LNCAP (cell line): ENCODE measurements around the gene RANBP3.

Experiments
- CTCF ChIP-seq: fragments of 450-650 bp; IDR thresholded peaks from 2 replicates; pipeline ENCODE4 v1.5.1; 2017; ENCODE audit warnings: mild to moderate bottlenecking

RANBP3 gene

DNA sequence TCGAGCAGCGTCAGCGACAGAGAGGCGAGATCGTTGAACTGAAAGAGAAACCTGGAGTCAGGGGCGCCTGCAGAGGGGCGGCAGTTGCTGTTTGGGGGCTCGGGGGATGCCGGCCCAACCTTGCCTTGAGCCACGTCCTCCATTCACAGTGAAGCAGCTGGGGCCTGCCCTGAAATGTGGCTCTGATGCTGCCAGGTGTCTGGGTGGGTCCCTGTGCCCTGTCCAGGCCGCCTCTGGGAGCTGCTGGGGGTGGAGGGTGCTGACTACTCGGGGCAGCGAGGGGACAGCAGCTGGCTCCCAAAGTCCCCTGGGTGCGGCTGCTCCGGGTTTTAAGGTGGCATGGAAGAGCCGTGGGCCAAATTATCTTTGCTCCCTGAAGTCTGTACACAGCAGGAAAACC is 17.7 kb upstream of the RANBP3 start:
- no peak for TF ChIP-seq CTCF

GRCh38 chr19:5994405-5995165 is 16.6 kb upstream of the RANBP3 start:
- TF ChIP-seq CTCF = no peak

DNA sequence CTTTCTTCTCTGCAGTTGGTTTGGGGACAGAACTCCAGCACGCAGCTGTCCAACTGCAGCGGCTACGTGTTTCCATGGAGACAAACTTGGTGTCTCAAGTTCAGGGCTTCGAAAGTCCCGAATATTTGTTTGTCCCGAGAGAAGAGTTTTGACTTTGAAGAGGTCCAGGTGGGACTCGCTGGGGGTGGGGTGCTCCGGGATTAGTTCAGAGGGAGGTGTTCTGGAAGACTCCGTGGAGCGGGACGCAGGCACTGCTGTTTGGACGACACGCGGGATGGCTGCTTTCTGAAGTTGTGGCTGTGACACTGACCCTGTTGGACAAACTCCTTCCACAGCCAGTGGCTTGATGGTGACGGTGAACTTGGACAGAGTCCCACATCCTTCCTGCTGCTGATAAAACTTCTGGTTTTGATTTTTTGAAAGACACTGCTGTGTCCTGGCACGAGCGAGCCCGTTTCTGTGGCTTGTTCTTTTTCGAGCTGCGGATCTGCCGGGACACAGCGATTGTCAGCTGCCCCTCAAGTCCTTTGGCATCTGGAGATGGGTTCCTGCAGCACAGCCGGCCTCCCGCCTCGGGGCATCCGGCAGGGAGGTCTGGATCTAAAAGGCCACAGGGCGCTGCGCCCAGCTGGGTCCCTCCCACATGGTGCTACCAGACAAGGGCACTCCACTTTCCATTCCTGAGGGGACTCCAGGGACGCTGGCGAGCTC is 15.9 kb upstream of the RANBP3 start:
- no peak for TF ChIP-seq CTCF

DNA sequence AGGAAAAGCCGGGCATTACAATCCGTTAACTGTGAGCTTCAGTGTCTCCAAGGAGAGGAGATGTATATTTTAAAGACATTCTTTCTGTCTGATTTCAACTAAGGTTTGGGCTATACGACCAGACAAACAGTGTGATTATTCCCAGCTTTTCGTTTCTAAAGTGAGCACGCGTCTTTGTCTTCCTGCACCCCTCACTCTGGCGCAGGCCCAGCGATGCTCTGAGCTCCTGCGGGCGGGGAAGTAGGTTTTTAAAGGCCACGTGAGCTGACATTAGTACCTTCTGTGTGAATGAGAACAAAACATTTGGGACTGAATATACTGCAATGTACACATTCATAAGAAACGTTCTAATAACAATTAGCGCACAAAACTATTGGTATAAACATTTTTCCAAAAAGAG is 15.3 kb upstream of the RANBP3 start:
- TF ChIP-seq CTCF = no peak

DNA sequence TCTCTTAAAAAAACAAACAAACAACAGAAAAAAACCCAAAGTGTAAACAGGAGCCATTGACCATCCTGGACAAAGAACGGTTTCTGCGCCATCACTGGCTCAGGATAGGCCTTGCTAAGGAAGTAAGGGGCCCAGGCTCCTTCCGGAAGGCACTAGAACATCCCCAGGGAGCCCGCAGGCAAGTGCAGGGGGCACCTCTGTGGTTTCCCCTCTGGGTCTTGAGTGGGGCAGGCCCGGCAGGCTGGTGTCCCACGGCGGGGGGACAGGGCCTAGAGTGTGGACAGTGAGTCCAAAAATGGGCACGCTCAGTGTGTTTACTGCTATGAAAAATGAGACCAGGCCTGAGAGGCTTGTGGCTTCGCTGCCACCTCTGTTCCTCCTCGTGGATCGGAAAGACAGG is 14.8 kb upstream of the RANBP3 start:
- no peak for TF ChIP-seq CTCF

DNA sequence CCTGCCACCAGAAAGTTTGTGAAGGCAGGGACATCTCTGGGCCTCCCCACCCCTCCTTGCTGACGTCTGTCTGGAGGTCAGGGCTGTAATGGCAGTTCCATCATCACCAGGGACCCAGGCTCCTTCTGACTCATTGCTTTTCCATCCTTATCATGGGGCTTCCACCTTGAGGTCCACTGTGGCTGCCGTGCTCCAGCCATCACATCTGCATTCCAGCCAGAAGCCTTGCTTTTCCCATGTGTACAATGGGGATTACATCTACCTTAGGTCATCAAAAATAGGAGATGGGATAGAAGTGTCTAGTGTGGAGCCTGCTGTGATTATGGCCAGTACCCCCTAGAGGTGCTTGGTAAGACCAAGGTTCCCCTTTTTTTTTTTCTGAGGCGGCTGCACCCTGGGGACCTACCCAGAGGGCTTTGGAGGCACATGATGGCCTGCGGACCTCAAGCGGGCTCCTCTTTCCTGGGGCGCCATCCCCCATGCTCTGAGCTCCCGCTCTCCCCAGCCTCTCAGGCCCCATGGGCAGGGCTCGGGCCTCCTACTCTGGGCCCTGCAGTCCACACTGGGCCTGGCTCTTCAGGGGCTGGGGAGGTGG is 13.4 kb upstream of the RANBP3 start:
- no peak for TF ChIP-seq CTCF

GRCh38 chr19:5990289-5990797 is 12.4 kb upstream of the RANBP3 start:
- no peak for TF ChIP-seq CTCF
